Testis (tissue), 3 donors: Measurements from ENCODE around the gene PTPRN2. TPM values are rescaled to one million over a fixed set of nuclear protein-coding genes. Genes with fewer than 3 reads are reported as not detected.

ENCODE experiments used
- DNase-seq: peaks from one replicate; pipeline ENCODE4 v3.0.0-alpha.2; 2019
- H3K27ac ChIP-seq, 2 donors: fragments of 200-600 bp; sonication (generic); one replicate each; pipeline ENCODE4 v1.5.1; 2019
- H3K27me3 ChIP-seq: fragments of 200-600 bp; sonication (generic); one replicate; pipeline ENCODE4 v1.5.1; 2019
- H3K36me3 ChIP-seq: fragments of 200-600 bp; sonication (generic); one replicate; pipeline ENCODE4 v1.5.1; 2017; ENCODE audit warnings: low read depth; ENCODE audit errors: missing control alignments
- H3K4me1 ChIP-seq: fragments of 200-600 bp; sonication (generic); one replicate; pipeline ENCODE4 v1.5.1; 2019
- H3K4me3 ChIP-seq, 2 donors: fragments of 200-600 bp; sonication (generic); one replicate each; pipeline ENCODE4 v1.5.1; 2017 to 2019
- H3K9me3 ChIP-seq: fragments of 200-600 bp; sonication (generic); one replicate; pipeline ENCODE4 v1.5.1; 2017
- CTCF ChIP-seq, 3 experiments: fragments of 450-650 bp in 2 of 3; fragments of 200-600 bp in 1 of 3; sonication (generic) in 1 of 3; IDR thresholded peaks; one replicate each; pipeline ENCODE4 v1.5.1; 2016 to 2019; ENCODE audit warnings: antibody characterized with exemption in 3 of 3, mild to moderate bottlenecking in 2 of 3, moderate library complexity in 1 of 3
- POLR2A ChIP-seq: fragments of 450-650 bp; IDR thresholded peaks from one replicate; pipeline ENCODE4 v1.6.1; 2017; ENCODE audit warnings: antibody characterized with exemption, mild to moderate bottlenecking, moderate library complexity
- WGBS, 2 donors: methylation state at CpG; one replicate each; pipeline ENCODE4 v1.1.5; 2018; 5-methylcytosine and 5-hydroxymethylcytosine counted together
- intact Hi-C: fragments of 100-400 bp; cut with DNase I; formaldehyde crosslinking; loops from one replicate; pipeline ENCODE4 v1.15.1; 2023; ENCODE audit warnings: low total_unique reads
- polyA plus RNA-seq: library from polyadenylated mRNA; stranded (reverse); fragments of 350-450 nt; fragmentation: Illumina TruSeq; extraction: RNeasy Lipid Tissue Mini Kit (QIAGEN cat#74804); gene quantifications from one replicate; pipeline ENCODE4 v1.2.3, GENCODE V29; 2014; ENCODE audit warnings: low read depth, low replicate concordance; ENCODE audit not compliant: insufficient read depth
- total RNA-seq, 2 donors: library from RNA; depleted of rRNA; stranded (reverse); fragments of >200 nt; gene quantifications; one replicate each; pipeline ENCODE4 v1.2.3, GENCODE V29; 2016

Gene PTPRN2
- total and polyA plus RNA-seq, 3 donors from 2014 or later: 9.3 to 10.8 (median 9.8) TPM

GRCh38 chr7:157926107-157926506 is 661.5 kb downstream of the PTPRN2 start:
- H3K9me3 ChIP-seq: no peaks in the 10 kb centered on the region
- no peak for DNase-seq
- TF ChIP-seq CTCF (IDR thresholded peaks at IDR 0.05) (no peak), POLR2A (no peak)
- no peak overlapping the region for H3K4me3 ChIP-seq
- intact Hi-C loops: no loop called here
- no peaks in the 10 kb centered on the region for H3K36me3 ChIP-seq
- no peak overlapping the region for H3K27ac ChIP-seq
- no peaks in the 10 kb centered on the region for H3K27me3 ChIP-seq
- WGBS, 2 donors: 58 to 65% methylated on average over 5 of the region's 5 CpGs
- H3K4me1 ChIP-seq: no peaks in the 10 kb centered on the region

- no peaks in the 10 kb centered on the region for H3K4me1 ChIP-seq
- no peaks in the 10 kb centered on the region for H3K36me3 ChIP-seq
- H3K9me3 ChIP-seq: no peaks in the 10 kb centered on the region
- H3K4me3 ChIP-seq: no peak overlapping the region
- H3K27me3 ChIP-seq: no peaks in the 10 kb centered on the region
- TF ChIP-seq CTCF (IDR thresholded peaks at IDR 0.05): no peak
- TF ChIP-seq POLR2A: no peak
- intact Hi-C loops: no loop called here
- DNase-seq: no peak
- WGBS, 2 donors: 85 to 89% methylated on average over 15 to 17 of the region's 17 CpGs
- no peak overlapping the region for H3K27ac ChIP-seq
Measured at GRCh38 chr7:157925383-157925875, 662.2 kb downstream of the PTPRN2 start.

DNA sequence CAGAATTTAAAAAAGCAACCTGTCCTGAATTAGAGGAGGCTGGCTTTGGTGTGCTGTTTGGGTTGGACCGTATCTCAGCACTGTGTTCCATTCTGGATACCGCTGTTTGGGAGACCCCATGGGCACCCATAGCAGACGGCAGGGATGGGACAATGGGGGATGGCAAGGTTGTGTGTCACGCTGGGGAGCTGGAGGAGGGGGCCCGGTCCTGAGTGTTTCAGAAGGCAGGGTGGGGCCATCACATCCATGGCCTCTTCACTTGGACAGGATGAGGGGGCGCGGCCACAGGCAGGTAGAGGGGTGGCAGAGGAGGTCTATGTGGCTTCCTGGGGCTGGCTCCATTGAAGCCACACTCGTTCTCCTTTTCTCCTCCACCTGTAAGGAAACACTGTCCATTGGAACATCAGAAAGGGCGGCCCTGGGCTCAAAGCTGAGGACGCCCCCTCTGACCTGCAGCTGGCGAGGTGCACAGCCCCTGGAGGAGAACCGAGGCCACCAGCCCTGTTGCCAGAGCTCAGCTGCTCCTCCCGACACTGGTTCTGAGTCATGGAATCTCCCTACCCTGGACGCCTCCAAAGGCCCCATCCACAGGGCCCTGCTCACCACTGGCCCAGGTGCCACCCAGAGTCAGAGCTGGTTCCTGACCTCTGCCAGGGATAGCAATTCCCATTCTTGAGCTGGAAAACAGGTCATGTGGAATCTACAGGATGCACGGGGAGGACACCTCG is 663.6 kb downstream of the PTPRN2 start:
- WGBS, 2 donors: 92 to 100% methylated on average over 6 to 16 of the region's 16 CpGs
- no peak for TF ChIP-seq CTCF (IDR thresholded peaks at IDR 0.05)

GRCh38 chr7:157922576-157922975 is 665.0 kb downstream of the PTPRN2 start:
- intact Hi-C loops: no loop called here
- no peak for DNase-seq
- H3K4me1 ChIP-seq: no peaks in the 10 kb centered on the region
- no peak overlapping the region for H3K4me3 ChIP-seq
- no peaks in the 10 kb centered on the region for H3K27me3 ChIP-seq
- no peaks in the 10 kb centered on the region for H3K9me3 ChIP-seq
- H3K36me3 ChIP-seq: no peaks in the 10 kb centered on the region
- H3K27ac ChIP-seq: no peak overlapping the region
- no peak for TF ChIP-seq CTCF (IDR thresholded peaks at IDR 0.05)
- no peak for TF ChIP-seq POLR2A
- WGBS, 2 donors: 88 to 94% methylated on average over 8 of the region's 8 CpGs

More for the DNA sequence above, 663.6 kb downstream of the PTPRN2 start:
- H3K27me3 ChIP-seq: no peaks in the 10 kb centered on the region
- H3K9me3 ChIP-seq: no peaks in the 10 kb centered on the region
- no peak overlapping the region for H3K4me3 ChIP-seq
- H3K4me1 ChIP-seq: no peaks in the 10 kb centered on the region
- H3K27ac ChIP-seq: no peak overlapping the region
- no peaks in the 10 kb centered on the region for H3K36me3 ChIP-seq
- DNase-seq: no peak
- intact Hi-C loops: no loop called here
